ENCODE results near the gene IPO13.

IPO13 gene

DNA sequence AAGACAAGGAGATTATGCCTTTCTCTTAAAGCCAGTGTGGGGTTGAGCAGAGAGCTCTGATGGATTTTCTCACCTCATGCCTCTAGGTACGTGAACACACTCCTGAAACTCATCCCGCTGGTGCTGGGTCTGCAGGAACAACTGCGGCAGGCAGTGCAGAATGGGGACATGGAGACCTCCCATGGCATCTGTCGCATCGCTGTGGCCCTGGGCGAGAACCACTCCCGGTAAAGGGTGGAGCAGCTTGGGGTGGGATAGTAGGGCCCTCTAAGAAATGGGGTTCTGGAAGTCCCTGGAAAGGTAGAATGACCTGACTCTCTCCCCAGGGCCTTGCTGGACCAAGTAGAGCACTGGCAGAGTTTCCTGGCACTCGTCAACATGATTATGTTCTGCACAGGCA is 9.5 kb downstream of the IPO13 start:
- no peak for DNase-seq (ENCODE audit: extremely low spot score)
- POLR2A ChIA-PET: no interaction called here
- TF ChIP-seq, protein P1, sequence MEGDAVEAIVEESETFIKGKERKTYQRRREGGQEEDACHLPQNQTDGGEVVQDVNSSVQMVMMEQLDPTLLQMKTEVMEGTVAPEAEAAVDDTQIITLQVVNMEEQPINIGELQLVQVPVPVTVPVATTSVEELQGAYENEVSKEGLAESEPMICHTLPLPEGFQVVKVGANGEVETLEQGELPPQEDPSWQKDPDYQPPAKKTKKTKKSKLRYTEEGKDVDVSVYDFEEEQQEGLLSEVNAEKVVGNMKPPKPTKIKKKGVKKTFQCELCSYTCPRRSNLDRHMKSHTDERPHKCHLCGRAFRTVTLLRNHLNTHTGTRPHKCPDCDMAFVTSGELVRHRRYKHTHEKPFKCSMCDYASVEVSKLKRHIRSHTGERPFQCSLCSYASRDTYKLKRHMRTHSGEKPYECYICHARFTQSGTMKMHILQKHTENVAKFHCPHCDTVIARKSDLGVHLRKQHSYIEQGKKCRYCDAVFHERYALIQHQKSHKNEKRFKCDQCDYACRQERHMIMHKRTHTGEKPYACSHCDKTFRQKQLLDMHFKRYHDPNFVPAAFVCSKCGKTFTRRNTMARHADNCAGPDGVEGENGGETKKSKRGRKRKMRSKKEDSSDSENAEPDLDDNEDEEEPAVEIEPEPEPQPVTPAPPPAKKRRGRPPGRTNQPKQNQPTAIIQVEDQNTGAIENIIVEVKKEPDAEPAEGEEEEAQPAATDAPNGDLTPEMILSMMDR (IDR thresholded peaks at IDR 0.05; ENCODE audit: control extremely low read depth, extremely low read depth, low read depth, missing control alignments): no peak
- CTCF ChIA-PET: interaction anchor here (1.5 to 5.4 kb wide), 3 partner anchors 10 to 22 kb away, joined by 3 to 33 read pairs (median 10); partner anchors contain the start of genes ARTN and IPO13

- DNase-seq (ENCODE audit: extremely low spot score): no peak
- CTCF ChIA-PET: interaction anchor here (1.0 to 5.4 kb wide), 3 partner anchors 8 to 23 kb away, joined by 3 to 33 read pairs (median 3); partner anchors contain the start of gene ARTN
- TF ChIP-seq, protein P1 (IDR thresholded peaks at IDR 0.05; ENCODE audit: control extremely low read depth, extremely low read depth, low read depth, missing control alignments): no peak
- POLR2A ChIA-PET: no interaction called here
Measured at GRCh38 chr1:43957407-43958040, 10.8 kb downstream of the IPO13 start.

- TF ChIP-seq, protein P1 (IDR thresholded peaks at IDR 0.05; ENCODE audit: control extremely low read depth, extremely low read depth, low read depth, missing control alignments): no peak
- no peak for DNase-seq (ENCODE audit: extremely low spot score)
- ChIA-PET CTCF (interaction anchor here (0.8 to 5.4 kb wide), 3 partner anchors 10 to 24 kb away, joined by 3 to 33 read pairs (median 3); partner anchors contain the start of genes ARTN and IPO13), POLR2A (no interaction called here)
Measured at GRCh38 chr1:43958351-43959255, 11.9 kb downstream of the IPO13 start.

DNA sequence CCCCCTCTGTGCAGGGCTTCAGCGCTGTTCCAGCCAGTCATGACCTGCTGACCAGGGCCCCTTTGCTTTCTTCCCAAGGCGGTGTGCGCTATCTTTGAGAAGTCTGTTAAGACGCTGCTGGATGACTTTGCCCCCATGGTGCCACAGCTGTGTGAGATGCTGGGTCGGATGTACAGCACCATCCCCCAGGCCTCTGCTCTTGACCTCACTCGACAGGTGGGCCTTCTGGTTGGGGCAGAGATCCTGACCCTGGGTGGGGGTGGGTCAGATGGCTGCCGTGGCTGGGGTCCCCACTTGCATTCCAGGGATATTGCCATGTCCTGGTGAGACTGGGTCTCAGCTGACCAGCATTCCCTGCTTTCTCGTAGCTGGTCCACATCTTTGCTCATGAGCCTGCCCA is 14.0 kb downstream of the IPO13 start:
- CTCF ChIA-PET: no interaction called here
- DNase-seq (ENCODE audit: extremely low spot score): no peak
- TF ChIP-seq, protein P1 (IDR thresholded peaks at IDR 0.05; ENCODE audit: control extremely low read depth, extremely low read depth, low read depth, missing control alignments): no peak
- POLR2A ChIA-PET: no interaction called here

- ChIA-PET POLR2A (no interaction called here), CTCF (no interaction called here)
- DNase-seq (ENCODE audit: extremely low spot score): no peak
- TF ChIP-seq, protein P1 (IDR thresholded peaks at IDR 0.05; ENCODE audit: control extremely low read depth, extremely low read depth, low read depth, missing control alignments): no peak
Measured at GRCh38 chr1:43961692-43962091, 14.9 kb downstream of the IPO13 start.

GRCh38 chr1:43962324-43962723 is 15.6 kb downstream of the IPO13 start:
- ChIA-PET CTCF (no interaction called here), POLR2A (no interaction called here)
- TF ChIP-seq, protein P1 (IDR thresholded peaks at IDR 0.05; ENCODE audit: control extremely low read depth, extremely low read depth, low read depth, missing control alignments): no peak
- no peak for DNase-seq (ENCODE audit: extremely low spot score)
